ENCODE data around the gene SIGMAR1. TPM values are rescaled to one million over a fixed set of nuclear protein-coding genes. Genes with fewer than 3 reads are reported as not detected.

Gene SIGMAR1
- total RNA-seq, 1 experiment from 2014 or later = 99.8 TPM

- intact Hi-C loops (cut with micrococcal nuclease) = no loop called here
- no TSS peak for BruUV-seq (replicated peaks)
- no peaks in the 10 kb centered on the region for H3K9me3 Mint-ChIP-seq (ENCODE audit: unreplicated experiment)
- peak overlapping the region; percentile 69 for H3K4me3 Mint-ChIP-seq (ENCODE audit: unreplicated experiment)
- no peaks in the 10 kb centered on the region for H3K27me3 Mint-ChIP-seq (ENCODE audit: insufficient read depth, unreplicated experiment)
- peaks cover 35% of the 10 kb centered on the region for H3K4me1 Mint-ChIP-seq (ENCODE audit: insufficient read depth, unreplicated experiment)
- TF ChIP-seq CTCF (IDR thresholded peaks at IDR 0.05; ENCODE audit: unreplicated experiment) = no peak
- ChIA-PET CTCF (no interaction called here), POLR2A (interaction anchor here (0.6 to 2.6 kb wide), 4 partner anchors 9 to 32 kb away, joined by 3 to 11 read pairs (median 4); partner anchors contain the start of gene DCTN3)
- peaks cover 16% of the 10 kb centered on the region for H3K36me3 Mint-ChIP-seq (ENCODE audit: insufficient read depth, unreplicated experiment)
- DNase-seq (ENCODE audit: unreplicated experiment) = no peak
- peak overlapping the region; percentile 28 for H3K27ac Mint-ChIP-seq (ENCODE audit: low read depth, unreplicated experiment)
These were observed 15.0 kb upstream of the SIGMAR1 start for GRCh38 chr9:34652602-34653000.

GRCh38 chr9:34651876-34652601, 14.5 kb upstream of the SIGMAR1 start, which contains the start of gene IL11RA:
IL11RA (plus strand) TSS chr9:34652185; CDS start chr9:34655218, 3,033 bp downstream.
- Mint-ChIP-seq H3K9me3 (ENCODE audit: unreplicated experiment) (no peaks in the 10 kb centered on the region), H3K4me1 (ENCODE audit: insufficient read depth, unreplicated experiment) (peaks cover 38% of the 10 kb centered on the region), H3K27me3 (ENCODE audit: insufficient read depth, unreplicated experiment) (no peaks in the 10 kb centered on the region), H3K36me3 (ENCODE audit: insufficient read depth, unreplicated experiment) (peaks cover 16% of the 10 kb centered on the region), H3K27ac (ENCODE audit: low read depth, unreplicated experiment) (peak within 1 kb of the TSS; percentile 72), H3K4me3 (ENCODE audit: unreplicated experiment) (peak within 1 kb of the TSS; percentile 69)
- DNase-seq (ENCODE audit: unreplicated experiment) = peak; percentile 86
- BruUV-seq (replicated peaks) = no TSS peak
- intact Hi-C loops (cut with micrococcal nuclease) = no loop called here
- no peak for TF ChIP-seq CTCF (IDR thresholded peaks at IDR 0.05; ENCODE audit: unreplicated experiment)
- ChIA-PET POLR2A (interaction anchor here (0.9 to 2.6 kb wide), 3 partner anchors 10 to 31 kb away, joined by 4 to 11 read pairs (median 4); partner anchors contain the start of gene DCTN3), CTCF (interaction anchor here (0.9 to 1.7 kb wide), 3 partner anchors 18 to 901 kb away, joined by 3 to 6 read pairs (median 5); no protein-coding TSS in a partner anchor)

GRCh38 chr9:34651321-34651720, 13.7 kb upstream of the SIGMAR1 start:
- peak overlapping the region; percentile 72 for H3K27ac Mint-ChIP-seq (ENCODE audit: low read depth, unreplicated experiment)
- no peaks in the 10 kb centered on the region for H3K9me3 Mint-ChIP-seq (ENCODE audit: unreplicated experiment)
- H3K4me1 Mint-ChIP-seq (ENCODE audit: insufficient read depth, unreplicated experiment) = peaks cover 38% of the 10 kb centered on the region
- no peaks in the 10 kb centered on the region for H3K27me3 Mint-ChIP-seq (ENCODE audit: insufficient read depth, unreplicated experiment)
- ChIA-PET POLR2A (interaction anchor here (2.6 kb wide), 1 partner anchor 13 kb away, joined by 11 read pairs; no protein-coding TSS in a partner anchor), CTCF (interaction anchor here (0.9 to 1.7 kb wide), 3 partner anchors 17 to 902 kb away, joined by 3 to 6 read pairs (median 5); no protein-coding TSS in a partner anchor)
- peaks cover 16% of the 10 kb centered on the region for H3K36me3 Mint-ChIP-seq (ENCODE audit: insufficient read depth, unreplicated experiment)
- peak overlapping the region; percentile 69 for H3K4me3 Mint-ChIP-seq (ENCODE audit: unreplicated experiment)
- DNase-seq (ENCODE audit: unreplicated experiment) = peak; percentile 69
- no peak for TF ChIP-seq CTCF (IDR thresholded peaks at IDR 0.05; ENCODE audit: unreplicated experiment)
- BruUV-seq (replicated peaks) = TSS peak; percentile 91
- intact Hi-C loops (cut with micrococcal nuclease) = no loop called here

- H3K27ac Mint-ChIP-seq (ENCODE audit: low read depth, unreplicated experiment) = peak overlapping the region; percentile 72
- ChIA-PET CTCF (interaction anchor here (0.7 to 1.7 kb wide), 4 partner anchors 16 to 902 kb away, joined by 3 to 6 read pairs (median 4); no protein-coding TSS in a partner anchor), POLR2A (interaction anchor here (2.6 kb wide), 1 partner anchor 13 kb away, joined by 11 read pairs; no protein-coding TSS in a partner anchor)
- peaks cover 16% of the 10 kb centered on the region for H3K36me3 Mint-ChIP-seq (ENCODE audit: insufficient read depth, unreplicated experiment)
- H3K27me3 Mint-ChIP-seq (ENCODE audit: insufficient read depth, unreplicated experiment) = no peaks in the 10 kb centered on the region
- H3K9me3 Mint-ChIP-seq (ENCODE audit: unreplicated experiment) = no peaks in the 10 kb centered on the region
- intact Hi-C loops (cut with micrococcal nuclease) = no loop called here
- H3K4me3 Mint-ChIP-seq (ENCODE audit: unreplicated experiment) = peak overlapping the region; percentile 69
- no peak for DNase-seq (ENCODE audit: unreplicated experiment)
- H3K4me1 Mint-ChIP-seq (ENCODE audit: insufficient read depth, unreplicated experiment) = peaks cover 38% of the 10 kb centered on the region
- no TSS peak for BruUV-seq (replicated peaks)
- TF ChIP-seq CTCF (IDR thresholded peaks at IDR 0.05; ENCODE audit: unreplicated experiment) = no peak
These were observed 13.2 kb upstream of the SIGMAR1 start for GRCh38 chr9:34650816-34651215.
